ENCODE measurements around the gene WDR86.

The WDR86 gene

DNA sequence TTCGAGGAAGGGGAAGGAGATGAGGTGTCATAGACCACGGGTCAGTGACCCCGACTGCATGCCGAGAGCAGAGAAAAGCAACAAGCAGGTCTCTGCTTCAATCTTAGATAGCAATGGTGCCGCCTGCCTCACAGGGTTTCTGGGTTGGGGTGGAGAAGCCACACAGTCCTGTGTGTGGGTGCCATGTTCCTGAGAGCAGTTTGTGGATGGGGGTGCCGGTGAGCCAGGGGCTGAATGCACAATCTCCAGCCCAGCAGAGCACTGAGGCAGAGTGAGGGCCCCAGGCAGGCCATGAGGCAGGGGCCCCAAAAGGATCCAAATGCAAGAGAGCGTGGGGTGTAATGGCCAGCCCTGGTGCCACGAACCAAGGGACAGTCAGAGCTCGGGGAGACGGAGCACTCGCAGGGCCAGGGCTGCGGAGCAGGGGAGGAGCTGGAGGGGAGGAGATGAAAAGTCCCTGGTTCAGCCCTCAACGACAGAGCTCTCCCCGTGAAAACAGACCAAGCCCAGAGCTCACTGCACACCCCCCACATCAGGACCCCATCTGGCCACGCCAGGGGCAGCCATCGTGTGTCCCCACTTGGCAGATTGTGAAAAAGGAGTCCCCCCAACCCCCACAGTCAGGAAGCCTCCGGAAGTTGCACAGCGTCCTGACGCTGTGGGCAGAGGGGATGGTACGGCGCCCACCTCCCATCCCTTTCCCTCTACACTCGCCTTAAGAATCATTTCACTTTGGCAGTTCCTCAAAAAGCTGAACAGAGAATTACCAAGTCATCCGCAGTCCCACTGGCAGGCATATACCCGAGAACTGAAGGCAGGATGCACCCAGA, 19.9 kb downstream of the WDR86 start:
- DNase-seq, result no peak

DNA sequence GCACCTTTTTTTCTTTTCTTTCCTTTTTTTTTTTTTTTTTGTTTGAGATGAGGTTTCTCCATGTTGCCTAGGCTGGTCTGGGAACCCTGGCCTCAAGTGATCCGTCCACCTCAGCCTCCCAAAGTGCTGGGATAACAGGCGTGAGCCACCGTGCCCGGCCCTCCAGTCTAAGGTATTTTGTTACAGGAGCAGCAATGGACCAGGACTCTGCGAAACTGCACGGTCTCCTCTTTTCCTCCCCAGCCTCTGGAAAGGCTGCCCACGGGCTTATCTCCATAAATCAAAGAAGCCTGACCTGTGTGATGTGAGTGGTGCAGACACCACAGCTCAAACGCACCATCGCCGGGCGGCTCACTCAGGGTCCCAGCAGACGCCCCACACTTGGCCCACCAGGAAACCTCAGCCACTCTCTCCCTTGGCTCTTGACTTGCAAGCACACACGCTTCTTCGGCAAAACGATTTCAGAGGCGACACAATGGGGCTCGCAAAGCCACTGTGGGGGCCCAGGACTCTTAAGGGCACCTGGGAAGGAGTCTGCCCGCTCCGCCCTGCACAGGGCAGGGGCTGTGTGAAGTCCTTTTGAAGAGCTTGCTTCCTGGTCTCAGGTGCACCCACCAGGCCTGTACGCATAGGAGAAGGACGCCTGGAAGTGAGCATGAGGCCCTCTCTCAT, 20.6 kb downstream of the WDR86 start:
- DNase-seq, result no peak

DNA sequence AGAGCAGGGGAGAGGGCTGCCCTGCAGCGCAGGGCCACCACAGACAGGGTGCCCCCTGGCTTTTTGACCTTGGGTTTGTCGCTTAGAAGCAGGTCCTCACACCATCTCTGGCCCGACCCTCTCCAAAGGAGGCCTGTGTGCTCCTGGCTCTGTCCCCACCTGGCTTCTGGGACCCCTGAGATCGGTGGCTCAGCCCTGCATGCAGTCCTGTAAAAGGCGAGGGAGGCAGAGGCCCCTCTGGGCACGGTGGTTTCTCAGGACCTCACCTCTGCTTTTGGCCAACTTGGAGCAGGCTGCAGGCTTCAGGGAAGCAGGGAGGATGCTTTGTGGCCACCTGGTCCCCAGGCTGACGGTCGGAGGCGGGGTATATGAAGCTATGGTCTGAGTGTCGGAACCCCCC, 21.4 kb downstream of the WDR86 start:
- no peak for DNase-seq

DNA sequence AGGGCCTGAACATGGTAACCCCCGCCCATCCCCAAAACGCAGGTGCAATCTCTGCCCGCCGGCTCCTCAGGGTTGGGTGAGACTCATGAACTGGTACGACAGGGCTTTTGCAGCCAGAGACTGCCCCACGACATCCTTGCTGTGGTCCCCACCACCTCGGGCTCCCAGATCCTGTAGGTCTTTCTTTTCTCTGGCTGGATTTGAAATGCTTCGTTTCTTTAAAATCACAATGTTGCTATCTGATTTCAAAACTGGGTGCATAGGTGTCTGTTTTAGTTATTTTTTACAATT, 21.9 kb downstream of the WDR86 start:
- DNase-seq, result no peak

DNA sequence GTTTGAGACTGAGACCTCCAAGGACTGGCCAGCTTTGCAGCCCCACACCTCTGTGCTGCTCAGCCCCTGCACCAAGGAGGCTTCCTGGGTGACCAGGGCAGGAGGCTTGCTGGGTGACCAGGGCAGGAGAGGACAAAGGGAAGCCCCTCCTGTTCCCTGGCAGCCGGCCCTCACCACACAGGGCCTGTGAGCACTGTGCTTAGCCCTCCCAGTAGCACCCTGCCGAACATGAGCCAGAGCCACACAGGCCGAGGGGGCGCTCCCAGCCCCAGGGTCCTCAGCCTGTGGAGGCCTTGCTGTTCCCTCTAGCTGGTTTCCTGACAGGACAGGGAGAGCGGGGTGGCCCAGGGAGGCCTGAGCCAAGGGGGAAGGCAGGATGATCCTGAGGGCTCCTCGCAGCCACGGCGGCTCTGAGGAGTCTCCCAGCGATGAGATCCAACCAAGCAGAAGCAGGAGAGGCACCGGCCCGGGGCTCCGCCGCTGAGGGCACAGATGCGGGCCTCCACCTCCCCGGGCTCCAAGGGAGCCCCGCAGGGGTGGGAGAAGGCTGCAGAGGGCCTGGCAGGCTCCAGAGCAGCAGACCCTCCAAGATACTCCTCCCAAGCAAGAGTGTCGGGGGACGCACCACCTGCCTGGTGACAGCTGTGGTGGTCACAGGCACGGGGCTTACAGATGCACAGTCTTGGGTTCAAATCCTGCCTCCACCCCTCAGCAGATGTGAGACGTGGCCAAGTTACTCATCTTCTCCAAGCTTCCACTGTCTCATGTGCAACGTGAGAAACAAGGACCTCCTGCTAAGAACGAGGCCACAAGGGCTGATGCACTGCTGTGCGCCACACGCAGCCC, 22.5 kb downstream of the WDR86 start:
- no peak for DNase-seq

DNA sequence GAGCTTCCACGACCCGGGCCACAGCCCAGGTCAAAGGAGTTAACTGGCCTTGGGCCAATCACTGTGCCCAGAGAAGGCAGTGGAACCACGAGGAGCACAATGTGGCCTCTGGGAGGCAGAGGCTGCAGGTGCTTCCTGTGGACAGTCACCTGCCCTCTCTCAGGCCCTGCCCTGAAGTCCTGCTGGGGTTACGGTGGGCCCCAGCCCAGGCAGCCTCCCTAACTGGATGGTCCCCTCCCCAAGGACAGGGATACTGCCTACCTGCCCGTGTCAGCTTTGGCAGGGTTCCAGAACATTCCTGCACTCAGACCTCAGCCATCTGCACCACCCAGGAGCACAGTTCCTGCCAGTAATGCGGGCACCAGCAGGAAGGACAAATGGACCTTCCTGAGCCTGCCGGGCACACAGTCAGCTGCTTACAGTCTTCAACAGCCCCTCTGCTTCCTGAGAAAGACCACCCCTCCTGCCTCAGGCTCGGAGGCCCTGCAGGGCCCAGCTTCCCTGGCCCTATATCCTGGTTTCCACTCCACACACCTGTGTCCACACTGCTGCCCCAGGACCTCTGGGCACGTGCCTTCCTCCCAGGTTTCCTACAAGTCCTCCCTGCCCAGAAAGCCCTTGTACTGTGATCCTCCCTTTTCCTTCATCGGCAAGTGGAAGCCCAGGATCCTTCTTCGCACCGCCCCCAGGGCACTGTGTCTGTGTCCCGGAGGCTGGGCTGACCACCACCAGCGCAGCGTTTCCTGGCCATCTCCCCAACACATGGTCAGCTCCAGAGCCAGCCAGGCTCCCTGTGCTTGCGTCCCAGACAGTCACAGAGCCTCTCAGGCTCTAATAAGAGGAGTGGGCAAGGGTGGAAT, 23.3 kb downstream of the WDR86 start:
- no peak for DNase-seq

DNA sequence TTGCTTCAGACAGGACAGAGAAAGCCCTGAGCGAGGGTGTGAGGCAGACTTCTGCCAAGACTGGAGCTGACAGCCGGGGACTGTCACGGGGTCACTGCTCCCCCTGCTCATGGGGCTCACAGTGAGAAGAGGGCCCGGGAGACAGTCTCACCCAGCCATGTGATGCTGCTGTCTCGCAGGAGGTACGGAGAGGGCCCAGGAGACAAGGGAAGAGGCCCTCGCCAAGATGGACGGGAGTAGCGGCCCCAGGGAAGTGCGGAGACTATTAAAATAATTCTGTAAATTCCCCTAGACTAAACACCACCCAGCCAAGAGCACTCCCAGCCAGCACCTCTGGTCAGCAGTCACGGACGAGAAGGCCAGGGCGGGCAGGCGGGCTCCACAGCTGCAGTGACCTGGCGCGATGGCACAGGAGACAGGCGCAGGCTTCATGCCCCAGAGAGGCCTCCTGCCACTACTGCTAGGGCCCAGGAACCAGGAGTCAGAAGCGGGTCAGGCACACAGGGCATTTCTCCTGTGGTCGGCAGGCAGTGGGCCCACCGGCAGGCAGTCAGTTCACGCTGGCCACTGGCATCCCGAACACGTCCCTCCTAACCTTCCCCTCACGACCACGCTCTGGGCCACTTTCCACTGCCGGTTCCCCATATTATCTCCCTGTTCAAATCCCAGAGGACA, 24.1 kb downstream of the WDR86 start:
- DNase-seq, result no peak

DNA sequence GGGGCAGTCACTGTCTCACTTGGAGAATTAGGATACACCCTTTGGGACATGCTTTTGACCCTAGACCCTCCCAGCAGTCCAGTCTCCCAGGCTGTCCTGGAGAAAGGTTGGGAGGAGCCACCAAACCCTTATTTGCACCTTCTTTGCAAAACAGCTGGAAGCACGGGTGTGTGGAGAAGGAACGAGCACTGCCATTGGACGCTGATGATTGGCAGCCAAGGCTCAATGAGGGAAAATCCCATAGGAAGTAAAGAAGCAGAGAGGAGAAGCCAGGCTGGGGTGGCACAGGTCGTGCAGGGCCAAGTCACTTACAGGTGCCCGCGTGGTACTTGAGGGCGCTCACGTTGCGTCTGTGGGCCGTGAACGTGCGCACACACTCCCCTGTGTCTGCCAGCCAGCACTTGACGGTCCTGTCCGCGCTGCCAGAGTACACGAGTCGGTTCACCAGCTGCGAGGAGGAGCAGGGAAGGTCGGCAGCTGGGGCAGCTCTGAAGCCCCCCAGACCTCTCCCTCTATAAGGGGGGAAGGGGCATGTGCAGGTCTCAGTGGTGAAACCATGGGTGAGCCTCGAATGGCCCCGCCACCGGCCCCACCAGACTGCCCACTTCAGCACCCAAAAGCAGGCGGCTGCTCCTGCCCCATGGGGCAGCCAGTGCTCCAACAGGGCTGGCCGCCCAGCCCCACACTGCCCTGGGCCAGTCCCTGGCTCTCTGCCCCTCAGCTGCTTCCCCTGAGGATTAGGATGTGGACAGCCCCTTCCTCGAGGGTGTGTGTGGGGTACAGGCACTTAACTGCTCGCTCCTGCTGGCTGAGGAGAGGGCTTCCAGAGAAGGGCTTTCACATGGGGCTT, 24.8 kb downstream of the WDR86 start:
- DNase-seq, result no peak

DNA sequence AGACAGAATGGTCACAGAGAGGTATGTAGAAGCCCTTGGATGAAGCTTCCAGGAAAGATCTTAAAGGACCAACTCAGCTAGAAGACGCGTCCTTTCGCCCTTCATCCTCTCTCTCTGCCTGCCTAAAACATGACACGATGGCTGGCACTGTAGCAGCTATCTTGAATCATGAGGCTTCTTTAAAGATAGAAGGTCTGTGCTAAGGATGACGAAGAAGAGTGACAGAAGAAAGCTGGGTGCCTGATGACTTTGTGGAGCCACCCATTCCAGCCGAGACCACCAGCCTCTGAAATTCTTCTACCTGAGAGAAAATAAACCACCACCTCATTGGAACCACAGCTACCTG, 25.5 kb downstream of the WDR86 start:
- no peak for DNase-seq

DNA sequence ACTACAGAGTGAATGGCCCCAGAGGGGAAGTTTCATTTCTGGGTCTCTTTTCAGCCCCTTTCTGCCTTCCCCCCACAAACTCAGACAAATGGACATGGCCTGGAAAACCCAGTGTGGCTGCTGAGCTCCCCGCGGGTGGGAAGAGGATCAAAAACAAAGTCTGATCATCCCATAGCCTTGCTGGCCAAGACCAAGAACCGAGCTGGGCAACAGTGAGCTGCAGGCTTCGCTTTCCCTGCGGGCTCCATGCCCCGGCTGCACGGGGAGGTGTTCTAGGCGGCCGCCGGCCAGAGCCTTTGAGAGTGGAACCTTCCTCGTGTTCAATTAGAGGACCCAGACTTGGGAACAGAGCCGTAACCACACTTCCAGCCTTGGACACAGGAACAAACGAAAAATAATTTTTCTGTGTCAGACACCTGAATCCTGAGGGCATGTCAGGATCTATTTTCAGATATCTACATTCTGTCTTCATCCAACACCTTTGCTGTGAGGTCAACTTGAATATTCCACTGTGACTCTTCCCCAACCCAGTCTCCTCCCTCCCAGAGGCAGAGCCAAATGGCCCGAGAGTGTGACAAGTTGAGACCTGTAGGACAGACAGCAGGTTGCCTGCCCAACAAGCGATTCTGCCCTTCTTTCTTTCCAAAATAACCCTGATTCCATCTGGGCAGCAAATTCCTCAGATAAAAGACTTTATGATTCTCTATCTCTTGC, 26.0 kb downstream of the WDR86 start:
- no peak for DNase-seq

DNA sequence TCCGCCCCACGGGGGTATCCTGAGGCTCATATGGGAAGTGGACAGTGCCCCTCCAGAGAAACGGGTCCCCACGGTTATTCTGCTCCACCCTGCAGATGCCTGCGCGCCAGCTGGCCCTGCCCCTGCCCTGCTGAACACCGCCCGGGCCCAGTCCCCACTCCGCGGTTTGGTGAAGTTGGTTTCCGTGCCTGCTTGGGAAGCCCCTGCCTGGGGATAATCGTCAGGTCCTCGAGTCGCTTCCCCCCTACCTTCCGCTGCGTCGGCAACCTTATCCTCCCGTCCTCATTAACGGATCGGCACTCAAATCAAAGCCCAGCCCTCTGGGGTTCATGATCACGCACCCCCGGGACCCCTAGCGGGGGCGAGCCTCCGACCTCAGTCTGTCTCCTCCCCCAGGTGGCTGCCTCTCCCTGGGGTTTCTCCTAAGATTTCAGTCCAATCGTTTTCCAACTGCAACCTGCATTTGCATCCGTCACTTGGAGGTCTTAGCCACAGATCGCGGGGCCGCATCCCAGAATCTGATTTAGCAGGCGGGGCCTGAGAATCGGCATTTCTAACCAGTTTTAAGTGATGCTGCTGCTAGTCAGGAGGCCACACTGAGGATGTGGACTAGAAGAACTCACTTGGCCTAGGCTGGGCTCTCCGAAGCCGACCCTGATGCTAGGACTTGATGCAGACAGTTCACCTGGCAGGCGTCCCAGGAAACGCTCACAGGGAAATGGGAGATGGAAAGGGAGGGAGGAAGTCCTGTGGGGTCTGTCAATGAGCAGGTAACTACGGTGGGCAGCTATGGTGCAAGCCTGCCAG, 27.6 kb downstream of the WDR86 start:
- no peak for DNase-seq

DNA sequence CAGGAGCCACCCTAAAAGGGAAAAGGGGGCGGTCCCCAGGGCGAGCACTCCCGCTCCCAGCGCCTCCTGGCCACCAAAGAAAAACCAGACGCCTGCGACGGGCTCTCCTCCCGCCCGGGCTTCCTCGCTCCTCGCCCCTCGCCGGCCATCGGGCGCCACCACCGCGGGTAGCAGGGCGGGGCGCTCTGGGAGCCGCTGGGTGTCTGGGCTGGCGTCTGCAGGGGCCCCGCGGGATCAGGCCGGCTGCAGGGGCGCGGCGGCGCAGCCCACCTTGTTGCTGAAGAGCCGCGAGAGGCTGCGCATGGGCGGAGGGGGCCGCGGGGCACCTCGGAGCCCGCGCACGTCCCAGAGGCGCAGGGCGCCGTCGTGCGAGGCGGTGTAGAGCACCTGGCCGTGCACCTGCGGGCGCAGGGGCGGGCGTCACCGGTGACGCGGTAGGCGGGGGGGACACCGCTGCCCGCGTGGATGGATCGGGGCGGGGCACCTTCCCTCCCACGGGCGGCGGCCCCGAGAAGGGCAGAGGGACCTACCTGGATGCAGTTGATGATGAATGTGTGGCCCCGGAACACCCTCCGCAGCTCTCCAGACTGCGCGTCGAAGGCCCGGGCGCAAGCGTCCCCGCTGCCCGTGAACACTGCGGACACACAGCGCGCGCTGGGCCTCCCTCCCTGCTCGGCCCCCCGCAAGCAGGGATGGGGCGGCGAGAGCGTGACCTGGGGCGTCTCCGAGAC, 28.3 kb downstream of the WDR86 start:
- DNase-seq, result no peak

DNA sequence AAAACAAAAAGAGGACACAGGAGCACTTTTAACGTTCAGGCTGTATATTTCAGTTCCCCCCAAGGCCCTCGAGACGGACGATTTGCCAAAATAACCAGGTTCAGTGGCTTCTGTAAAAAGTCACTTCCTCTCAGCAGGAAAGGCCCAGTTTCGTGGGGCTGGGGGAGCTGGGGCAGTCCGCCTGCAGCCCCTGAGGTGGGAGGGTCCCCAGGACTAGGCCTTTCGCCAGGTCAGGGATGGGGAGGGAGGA, 28.8 kb downstream of the WDR86 start:
- DNase-seq, result no peak

DNA sequence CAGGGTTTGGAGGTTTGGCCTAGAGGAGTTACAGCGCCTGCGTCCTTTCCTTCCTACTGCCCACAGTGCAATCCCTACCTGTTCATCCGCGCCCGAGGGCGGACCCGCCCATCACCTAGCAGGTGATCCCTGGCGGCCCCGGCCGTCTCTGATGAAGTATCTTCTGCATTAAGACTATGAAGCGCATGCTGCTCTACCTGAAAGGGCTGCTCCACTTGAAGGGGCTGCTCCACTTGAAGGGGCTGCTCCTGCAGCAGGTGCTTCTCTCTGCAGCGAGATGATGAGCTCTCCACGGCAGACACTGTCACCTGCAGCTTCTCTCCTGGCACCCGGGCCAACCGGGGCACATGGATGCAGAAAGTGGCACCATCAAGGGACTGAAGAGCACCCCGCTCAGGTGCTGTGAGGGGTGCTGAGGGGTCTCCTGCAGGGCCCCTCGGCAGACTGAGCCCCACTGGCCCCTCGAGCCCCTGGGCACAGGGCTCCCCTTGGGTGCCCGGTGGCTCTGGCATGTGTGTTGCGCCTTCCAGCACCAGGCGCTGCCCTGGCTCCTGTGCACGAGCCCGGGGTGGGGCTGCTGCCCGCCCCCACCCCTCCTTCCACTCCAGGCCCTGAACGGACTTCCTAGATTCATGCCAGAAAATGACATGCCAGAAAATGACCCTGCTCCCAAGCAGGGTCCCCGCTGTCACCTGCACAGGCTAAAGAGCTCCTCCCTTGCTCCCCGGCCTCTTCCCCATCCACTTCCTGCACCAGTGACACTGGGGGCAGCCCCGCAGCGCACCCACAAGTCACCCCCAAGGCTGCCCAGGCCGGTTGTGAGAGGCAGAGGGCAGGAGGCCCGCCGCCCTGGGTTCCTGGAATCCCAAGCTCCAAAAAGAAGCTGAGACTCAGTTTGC, 29.4 kb downstream of the WDR86 start:
- DNase-seq, result no peak

DNA sequence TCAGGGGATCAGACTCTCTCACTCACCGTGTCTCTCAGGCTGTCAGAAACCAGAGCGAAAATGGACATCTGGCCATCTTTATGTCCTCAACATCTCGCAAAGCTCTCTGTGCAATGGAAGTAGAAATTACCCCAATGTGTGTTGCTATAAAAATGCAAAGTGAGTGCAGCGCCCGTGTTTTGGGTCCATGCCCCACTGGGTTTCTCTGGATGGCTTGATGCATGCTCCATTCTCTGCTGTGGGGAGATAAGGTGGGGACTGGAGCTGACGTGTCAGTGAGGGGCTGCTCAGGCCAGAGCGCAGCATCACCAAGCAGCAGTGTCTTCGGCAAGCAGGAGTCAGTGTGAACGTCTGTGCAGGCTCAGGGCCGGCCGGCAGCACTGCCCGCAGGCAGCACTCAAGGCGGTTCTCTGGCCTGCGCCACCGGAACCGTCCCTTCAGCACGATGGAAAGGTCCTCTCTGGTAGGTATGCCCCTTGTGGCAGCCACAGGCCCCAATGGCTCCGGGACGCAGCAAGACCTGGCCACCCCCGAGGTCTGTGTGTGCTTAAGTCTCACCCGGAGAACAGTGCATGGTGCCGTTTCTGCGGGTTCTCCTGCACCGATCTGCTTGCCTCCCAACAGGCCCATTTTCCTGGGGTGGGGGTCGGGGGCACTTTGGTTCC, 30.2 kb downstream of the WDR86 start:
- DNase-seq, result no peak

DNA sequence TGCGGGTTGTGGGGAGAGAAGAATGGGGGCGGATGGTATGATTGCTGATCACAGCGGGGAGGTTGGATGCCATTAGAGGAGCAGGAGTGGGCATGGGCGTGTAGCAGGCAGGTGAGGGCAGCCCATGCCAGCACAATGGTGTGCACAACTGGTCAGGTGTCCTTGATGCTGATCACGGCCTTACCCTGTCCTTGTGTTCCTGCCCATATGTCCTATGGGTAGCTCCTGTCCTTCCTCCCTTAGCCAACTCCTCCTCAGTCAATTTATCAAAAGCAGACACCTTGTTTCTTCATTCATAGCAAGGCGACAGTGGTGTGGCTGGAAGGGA, 30.7 kb downstream of the WDR86 start:
- DNase-seq, result no peak

DNA sequence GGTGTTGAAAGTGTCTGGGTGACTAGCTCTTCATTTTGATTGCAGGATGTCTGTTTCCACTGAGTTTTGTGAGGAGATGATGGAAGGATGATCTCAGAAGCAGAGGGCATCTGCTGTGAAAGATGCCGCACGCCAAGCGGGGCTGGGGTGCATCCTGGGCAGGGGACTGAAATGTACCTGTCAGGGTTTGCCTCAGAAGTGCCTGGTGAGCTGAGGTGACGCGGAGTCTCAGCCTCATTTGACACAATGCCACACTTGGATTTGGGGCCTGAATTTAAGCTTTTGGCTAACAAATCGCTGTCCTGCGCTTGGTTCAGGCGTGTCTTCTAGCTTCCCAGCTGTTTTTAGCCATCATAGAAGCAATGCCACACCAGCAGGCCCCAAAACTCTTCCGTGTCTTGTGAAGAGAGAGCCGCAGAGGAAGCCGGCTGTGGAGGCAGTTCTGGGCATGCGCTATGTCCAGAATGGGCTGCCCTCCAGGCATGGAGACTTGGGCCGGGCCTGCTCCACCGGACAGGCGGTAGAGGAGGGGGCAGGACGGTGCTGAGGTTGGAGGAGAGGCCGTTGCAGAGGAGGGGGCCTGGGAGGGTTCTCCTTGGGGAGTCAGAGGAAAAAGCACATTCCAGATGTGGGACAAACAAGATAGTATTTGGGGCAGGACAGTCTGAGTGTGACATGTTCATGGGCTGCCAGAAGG, 31.2 kb downstream of the WDR86 start:
- DNase-seq, result no peak

Data from GF-D8 (cell line).